Vagina (tissue), 2 donors: ENCODE data around the gene HOXD4.

Source experiments
- POLR2A ChIP-seq, 2 donors: fragments of 450-650 bp; IDR thresholded peaks; one replicate each; pipeline ENCODE4 v1.6.1; 2017; ENCODE audit warnings: antibody characterized with exemption in 2 of 2, mild to moderate bottlenecking in 2 of 2, moderate library complexity in 2 of 2
- TF ChIP-seq, protein P1 (sequence below), 3 experiments: fragments of 450-650 bp in 2 of 3; fragments of 200-600 bp in 1 of 3; sonication (generic) in 1 of 3; IDR thresholded peaks; one replicate each; pipeline ENCODE4 v1.5.1; 2017 to 2019; ENCODE audit warnings: antibody characterized with exemption in 3 of 3, mild to moderate bottlenecking in 2 of 3, moderate library complexity in 2 of 3

DNA sequence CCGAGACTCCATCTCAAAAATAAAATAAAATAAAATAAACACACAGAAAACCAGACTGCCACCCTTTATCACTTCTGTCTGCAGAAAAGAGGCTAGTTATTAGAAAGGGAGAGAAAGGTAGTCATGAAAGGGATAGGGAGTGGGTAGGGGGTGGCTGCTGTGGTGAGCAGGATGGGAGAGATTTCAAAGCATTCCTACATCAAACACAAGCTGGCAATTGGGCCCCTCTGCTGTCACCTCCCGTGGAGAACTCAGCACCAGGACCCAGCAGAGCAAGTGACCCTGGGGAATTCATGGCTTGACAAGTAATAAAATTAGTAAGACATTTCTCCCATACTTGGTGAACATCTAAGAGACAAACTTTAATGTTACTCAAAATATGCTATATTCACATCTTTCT, 33.4 kb downstream of the HOXD4 start:
- TF ChIP-seq POLR2A (IDR thresholded peaks at IDR 0.05): no peak
- TF ChIP-seq, protein P1, sequence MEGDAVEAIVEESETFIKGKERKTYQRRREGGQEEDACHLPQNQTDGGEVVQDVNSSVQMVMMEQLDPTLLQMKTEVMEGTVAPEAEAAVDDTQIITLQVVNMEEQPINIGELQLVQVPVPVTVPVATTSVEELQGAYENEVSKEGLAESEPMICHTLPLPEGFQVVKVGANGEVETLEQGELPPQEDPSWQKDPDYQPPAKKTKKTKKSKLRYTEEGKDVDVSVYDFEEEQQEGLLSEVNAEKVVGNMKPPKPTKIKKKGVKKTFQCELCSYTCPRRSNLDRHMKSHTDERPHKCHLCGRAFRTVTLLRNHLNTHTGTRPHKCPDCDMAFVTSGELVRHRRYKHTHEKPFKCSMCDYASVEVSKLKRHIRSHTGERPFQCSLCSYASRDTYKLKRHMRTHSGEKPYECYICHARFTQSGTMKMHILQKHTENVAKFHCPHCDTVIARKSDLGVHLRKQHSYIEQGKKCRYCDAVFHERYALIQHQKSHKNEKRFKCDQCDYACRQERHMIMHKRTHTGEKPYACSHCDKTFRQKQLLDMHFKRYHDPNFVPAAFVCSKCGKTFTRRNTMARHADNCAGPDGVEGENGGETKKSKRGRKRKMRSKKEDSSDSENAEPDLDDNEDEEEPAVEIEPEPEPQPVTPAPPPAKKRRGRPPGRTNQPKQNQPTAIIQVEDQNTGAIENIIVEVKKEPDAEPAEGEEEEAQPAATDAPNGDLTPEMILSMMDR (IDR thresholded peaks at IDR 0.05): no peak
